ENCODE results near the gene UTS2B. TPM values are rescaled to one million over a fixed set of nuclear protein-coding genes. Genes with fewer than 3 reads are reported as not detected.

The UTS2B gene, protein sequence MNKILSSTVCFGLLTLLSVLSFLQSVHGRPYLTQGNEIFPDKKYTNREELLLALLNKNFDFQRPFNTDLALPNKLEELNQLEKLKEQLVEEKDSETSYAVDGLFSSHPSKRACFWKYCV
- total RNA-seq (10 to 100 TPM in 1 of 2 donors, 1 to 10 TPM in 1; 1.5 to 18.5 TPM), polyA plus RNA-seq (ENCODE audit: insufficient read length in 2 of 2) (10 to 100 TPM in 1 of 2 donors, 1 to 10 TPM in 1; 3.0 to 11.6 TPM)
- long read RNA-seq, donor 1, partial matches to known transcripts = 69 of 77 reads
- long read RNA-seq, donor 1, other reads (novel, unspliced or antisense) = 0 of 77 reads
- long read RNA-seq, donor 2 = 0 reads
- long read RNA-seq, donor 3 = 0 reads
- long read RNA-seq, donor 4 = 0 reads

DNA sequence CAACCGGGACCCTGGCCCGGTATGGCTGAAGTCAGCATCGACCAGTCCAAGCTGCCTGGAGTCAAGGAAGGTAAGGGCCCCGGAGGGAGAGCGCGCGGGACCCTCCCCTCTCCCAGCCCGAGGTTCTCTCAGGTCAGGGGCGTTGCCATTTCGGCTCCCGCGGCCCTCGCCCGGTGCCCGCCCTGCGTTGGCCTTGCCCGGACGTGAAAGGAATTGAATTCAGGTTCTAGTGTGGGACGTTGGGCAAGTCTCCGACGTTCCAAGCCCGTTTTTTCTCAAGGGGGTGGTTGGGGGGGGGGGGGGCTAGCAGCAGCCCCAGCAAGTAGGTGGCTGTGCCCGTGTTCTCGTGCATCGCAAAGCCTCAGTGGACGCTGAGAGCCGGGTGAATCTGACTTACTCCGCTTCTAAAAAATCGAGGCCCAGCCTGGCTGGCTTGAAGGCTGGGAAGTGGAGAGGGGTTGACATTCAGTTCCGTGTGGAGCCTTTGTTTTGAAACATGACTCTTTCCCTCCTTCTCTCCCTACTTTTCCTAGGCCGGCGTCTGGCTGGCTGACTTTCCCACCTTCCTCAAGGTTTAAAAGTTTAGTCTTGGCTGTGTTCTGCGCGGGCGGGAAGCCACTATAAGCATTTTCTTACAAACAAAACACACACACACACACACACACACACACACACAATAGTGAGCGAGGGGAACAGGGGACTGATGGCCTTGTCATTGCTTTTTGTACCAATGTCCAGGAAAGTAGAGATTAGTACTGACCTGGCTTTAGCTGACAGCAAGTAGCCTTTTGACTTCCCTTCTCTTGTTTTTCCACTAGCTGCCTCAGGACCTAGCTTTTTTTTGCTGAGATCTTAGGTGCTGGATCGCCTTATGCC lies at the start of gene UTS2B:
Gene UTS2B (minus strand): TSS at position 873 of the 876 bp plus-strand sequence. CDS start 48,337 bp downstream, outside the sequence.
- peak in 5 of 6 donors; percentile 35 to 79 (median 58) for DNase-seq (ENCODE audit: low read depth in 4 of 6, low spot score in 6 of 6)
- H3K4me1 ChIP-seq (ENCODE audit: control insufficient read depth, insufficient read depth, low read length) = peaks cover 3% of the 10 kb centered on the region
- 0% methylated on average over 27 of the region's 37 CpGs for WGBS (ENCODE audit: insufficient coverage)

DNA sequence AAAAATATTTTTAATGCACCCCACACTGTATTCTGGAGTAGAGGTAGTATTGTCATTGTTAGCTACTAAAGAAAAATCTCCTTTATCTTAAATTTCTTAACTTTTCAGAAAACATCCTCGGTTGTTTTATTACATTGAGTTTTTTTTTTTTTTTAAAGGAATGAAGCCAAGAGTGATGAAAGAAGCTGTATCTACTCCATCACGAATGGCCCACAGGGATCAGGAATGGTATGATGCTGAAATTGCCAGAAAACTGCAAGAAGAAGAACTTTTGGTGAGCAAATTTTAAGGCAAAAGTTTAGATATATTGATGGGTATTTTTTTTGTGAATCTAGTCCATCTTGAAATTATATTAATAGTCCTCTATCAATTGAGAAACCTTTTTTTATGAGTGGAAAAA lies 49.7 kb upstream of the UTS2B start:
- Histone ChIP-seq H3K9me3 (ENCODE audit: control insufficient read depth, insufficient read depth, low read length) (no peaks in the 10 kb centered on the region), H3K27ac (ENCODE audit: low read depth, low read length) (no peak overlapping the region), H3K4me3 (ENCODE audit: low read depth, low read length) (no peak overlapping the region), H3K27me3 (ENCODE audit: control insufficient read depth, insufficient read depth, low read length) (no peaks in the 10 kb centered on the region), H3K36me3 (ENCODE audit: control insufficient read depth, insufficient read depth, low read length) (peaks cover 5% of the 10 kb centered on the region), H3K4me1 (ENCODE audit: control insufficient read depth, insufficient read depth, low read length) (no peaks in the 10 kb centered on the region)
- no peak for DNase-seq (ENCODE audit: low read depth in 4 of 6, low spot score in 6 of 6)
- no CpG with 5 or more reads among the region's 2 CpGs for WGBS (ENCODE audit: insufficient coverage)

More for the DNA sequence above, at the start of gene UTS2B:
- Histone ChIP-seq H3K27me3 (ENCODE audit: control insufficient read depth, insufficient read depth, low read length) (no peaks in the 10 kb centered on the region), H3K36me3 (ENCODE audit: control insufficient read depth, insufficient read depth, low read length) (no peaks in the 10 kb centered on the region), H3K9me3 (ENCODE audit: control insufficient read depth, insufficient read depth, low read length) (no peaks in the 10 kb centered on the region), H3K27ac (ENCODE audit: low read depth, low read length) (peak within 1 kb of the TSS; percentile 89), H3K4me3 (ENCODE audit: low read depth, low read length) (peak within 1 kb of the TSS; percentile 83)

DNA sequence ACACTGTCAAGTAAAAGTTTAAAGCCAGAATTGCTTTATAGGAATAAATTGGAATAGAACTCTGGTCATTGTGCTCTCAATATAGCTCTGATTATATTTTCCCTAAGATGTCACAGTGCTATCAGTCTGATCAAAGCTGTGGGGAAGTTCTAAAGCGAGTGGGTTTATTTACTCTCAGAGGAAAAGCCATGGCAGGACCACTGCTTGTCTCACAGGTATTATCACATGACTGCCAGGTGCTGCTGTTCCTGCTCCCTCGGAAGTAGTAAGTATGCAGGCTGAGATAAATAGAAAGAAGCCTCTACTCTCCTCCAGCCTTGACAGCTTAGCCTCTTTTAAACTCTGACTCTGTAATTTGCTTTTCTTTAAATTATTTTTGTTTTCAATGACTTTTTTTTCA lies 49.1 kb upstream of the UTS2B start:
- no peak overlapping the region for H3K4me3 ChIP-seq (ENCODE audit: low read depth, low read length)
- H3K4me1 ChIP-seq (ENCODE audit: control insufficient read depth, insufficient read depth, low read length) = no peaks in the 10 kb centered on the region
- H3K27ac ChIP-seq (ENCODE audit: low read depth, low read length) = no peak overlapping the region
- no peak for DNase-seq (ENCODE audit: low read depth in 4 of 6, low spot score in 6 of 6)
- peaks cover 5% of the 10 kb centered on the region for H3K36me3 ChIP-seq (ENCODE audit: control insufficient read depth, insufficient read depth, low read length)
- no peaks in the 10 kb centered on the region for H3K9me3 ChIP-seq (ENCODE audit: control insufficient read depth, insufficient read depth, low read length)
- WGBS (ENCODE audit: insufficient coverage) = 80% methylated on average over 1 of the region's 2 CpGs
- no peaks in the 10 kb centered on the region for H3K27me3 ChIP-seq (ENCODE audit: control insufficient read depth, insufficient read depth, low read length)

DNA sequence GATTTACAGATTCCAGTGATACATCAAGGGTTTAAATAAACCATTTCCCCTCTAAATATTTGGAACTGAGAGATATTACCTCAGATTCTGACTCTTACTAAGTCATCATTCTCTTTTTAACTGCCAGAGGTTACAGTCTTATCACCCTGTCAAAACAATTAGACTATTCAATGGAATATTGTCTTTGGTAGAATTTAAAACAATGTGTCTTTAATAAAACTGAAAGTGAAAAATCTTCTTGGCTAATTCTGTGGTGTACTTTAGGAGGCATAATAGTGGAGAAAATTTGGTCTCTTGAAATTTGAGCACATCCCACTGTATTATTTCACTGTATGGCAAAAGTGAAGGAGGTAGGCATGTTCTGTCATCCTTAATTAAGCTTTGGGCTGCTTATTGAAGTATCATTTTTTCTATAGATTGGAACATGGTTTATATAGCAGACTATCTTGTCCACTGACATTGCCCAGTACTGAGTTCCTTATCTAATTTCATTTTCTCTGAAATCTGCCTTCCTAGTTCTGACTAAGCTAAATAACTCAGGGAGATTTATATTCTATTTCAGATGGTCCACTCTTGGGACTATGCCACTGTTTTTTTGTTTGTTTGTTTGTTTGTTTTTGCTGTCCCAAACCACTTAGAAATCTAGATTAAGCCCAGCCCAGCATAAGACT lies 48.0 kb upstream of the UTS2B start:
- no peaks in the 10 kb centered on the region for H3K4me1 ChIP-seq (ENCODE audit: control insufficient read depth, insufficient read depth, low read length)
- no peak overlapping the region for H3K4me3 ChIP-seq (ENCODE audit: low read depth, low read length)
- H3K36me3 ChIP-seq (ENCODE audit: control insufficient read depth, insufficient read depth, low read length) = peaks cover 5% of the 10 kb centered on the region
- no peak overlapping the region for H3K27ac ChIP-seq (ENCODE audit: low read depth, low read length)
- no peaks in the 10 kb centered on the region for H3K9me3 ChIP-seq (ENCODE audit: control insufficient read depth, insufficient read depth, low read length)
- no peak for DNase-seq (ENCODE audit: low read depth in 4 of 6, low spot score in 6 of 6)
- H3K27me3 ChIP-seq (ENCODE audit: control insufficient read depth, insufficient read depth, low read length) = no peaks in the 10 kb centered on the region

DNA sequence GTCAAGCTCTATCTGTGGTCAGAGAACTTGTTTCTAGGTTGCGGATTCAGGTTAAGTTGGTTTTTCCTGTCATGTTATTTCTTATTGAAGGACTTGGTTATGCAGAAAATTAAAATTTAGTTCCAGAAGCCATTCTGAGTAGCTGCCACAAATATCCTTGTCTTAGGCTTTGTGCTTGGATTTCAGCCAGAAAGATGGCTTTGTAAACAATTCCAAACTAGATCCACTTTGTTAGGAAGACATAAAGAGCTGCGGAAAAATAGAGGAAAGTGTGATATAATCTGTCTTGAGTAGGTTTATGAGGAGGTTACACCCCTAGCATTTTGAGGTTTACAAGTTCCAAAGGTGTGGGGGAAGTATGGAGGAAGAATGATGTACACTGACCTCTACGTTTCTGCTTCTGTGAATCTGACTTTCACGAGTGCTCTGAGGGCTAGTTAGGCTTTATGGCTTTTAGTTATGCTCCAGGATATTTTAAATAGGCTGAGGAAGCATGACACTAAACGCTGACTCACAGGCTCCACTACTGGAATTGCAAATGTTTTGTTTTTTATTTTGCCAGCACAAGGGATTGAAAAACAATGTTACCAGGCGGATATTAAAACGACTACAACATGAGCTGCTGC lies 46.3 kb upstream of the UTS2B start:
- peak in 1 of 6 donors; percentile 60 for DNase-seq (ENCODE audit: low read depth in 4 of 6, low spot score in 6 of 6)
- H3K9me3 ChIP-seq (ENCODE audit: control insufficient read depth, insufficient read depth, low read length) = no peaks in the 10 kb centered on the region
- peaks cover 4% of the 10 kb centered on the region for H3K36me3 ChIP-seq (ENCODE audit: control insufficient read depth, insufficient read depth, low read length)
- H3K4me1 ChIP-seq (ENCODE audit: control insufficient read depth, insufficient read depth, low read length) = no peaks in the 10 kb centered on the region
- H3K4me3 ChIP-seq (ENCODE audit: low read depth, low read length) = no peak overlapping the region
- 47% methylated on average over 4 of the region's 7 CpGs for WGBS (ENCODE audit: insufficient coverage)
- H3K27ac ChIP-seq (ENCODE audit: low read depth, low read length) = no peak overlapping the region
- no peaks in the 10 kb centered on the region for H3K27me3 ChIP-seq (ENCODE audit: control insufficient read depth, insufficient read depth, low read length)

DNA sequence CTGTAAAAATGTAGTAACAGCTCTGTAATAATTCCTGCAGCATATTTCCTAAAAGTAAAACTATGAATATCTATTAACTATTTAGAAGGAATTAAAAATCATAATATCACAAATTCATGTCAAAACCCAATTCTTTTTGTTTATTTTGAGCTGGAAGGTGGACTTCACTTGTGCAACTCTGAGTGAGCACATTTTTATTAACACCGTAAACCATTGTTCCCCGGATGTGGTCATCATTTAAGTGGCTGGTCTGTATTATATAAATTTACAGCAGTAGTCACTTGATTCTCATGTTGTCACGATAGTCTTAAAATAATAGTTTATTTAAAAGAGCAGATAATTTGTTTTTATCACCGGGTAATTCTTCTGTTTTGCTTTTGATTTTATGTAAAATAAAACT lies 43.0 kb upstream of the UTS2B start:
- Histone ChIP-seq H3K36me3 (ENCODE audit: control insufficient read depth, insufficient read depth, low read length) (peaks cover 4% of the 10 kb centered on the region), H3K27me3 (ENCODE audit: control insufficient read depth, insufficient read depth, low read length) (no peaks in the 10 kb centered on the region), H3K27ac (ENCODE audit: low read depth, low read length) (no peak overlapping the region), H3K9me3 (ENCODE audit: control insufficient read depth, insufficient read depth, low read length) (no peaks in the 10 kb centered on the region), H3K4me3 (ENCODE audit: low read depth, low read length) (no peak overlapping the region), H3K4me1 (ENCODE audit: control insufficient read depth, insufficient read depth, low read length) (no peaks in the 10 kb centered on the region)
- no CpG with 5 or more reads among the region's 4 CpGs for WGBS (ENCODE audit: insufficient coverage)
- no peak for DNase-seq (ENCODE audit: low read depth in 4 of 6, low spot score in 6 of 6)

DNA sequence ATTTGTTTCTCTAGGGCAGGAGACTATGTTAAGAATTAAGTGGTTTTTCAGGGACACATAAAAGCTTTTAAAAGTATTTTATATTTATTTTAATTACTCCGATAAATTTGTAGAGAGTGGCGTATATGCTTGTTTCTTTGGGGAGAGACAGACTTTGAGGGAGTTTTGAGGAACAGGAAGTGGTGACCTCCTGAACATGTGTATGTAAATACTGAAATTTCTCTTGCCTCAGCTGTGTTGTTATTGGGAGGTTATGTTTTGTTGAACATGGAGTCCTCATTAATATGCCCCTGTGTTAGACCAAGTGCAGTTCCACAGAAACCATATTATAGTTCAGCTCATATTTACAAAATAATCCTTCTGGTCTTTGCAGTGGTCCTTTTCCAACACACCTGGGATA lies 41.8 kb upstream of the UTS2B start:
- Histone ChIP-seq H3K27ac (ENCODE audit: low read depth, low read length) (no peak overlapping the region), H3K9me3 (ENCODE audit: control insufficient read depth, insufficient read depth, low read length) (no peaks in the 10 kb centered on the region), H3K27me3 (ENCODE audit: control insufficient read depth, insufficient read depth, low read length) (no peaks in the 10 kb centered on the region), H3K36me3 (ENCODE audit: control insufficient read depth, insufficient read depth, low read length) (peaks cover 4% of the 10 kb centered on the region), H3K4me3 (ENCODE audit: low read depth, low read length) (no peak overlapping the region), H3K4me1 (ENCODE audit: control insufficient read depth, insufficient read depth, low read length) (no peaks in the 10 kb centered on the region)
- 100% methylated on average over 2 of the region's 2 CpGs for WGBS (ENCODE audit: insufficient coverage)
- no peak for DNase-seq (ENCODE audit: low read depth in 4 of 6, low spot score in 6 of 6)

DNA sequence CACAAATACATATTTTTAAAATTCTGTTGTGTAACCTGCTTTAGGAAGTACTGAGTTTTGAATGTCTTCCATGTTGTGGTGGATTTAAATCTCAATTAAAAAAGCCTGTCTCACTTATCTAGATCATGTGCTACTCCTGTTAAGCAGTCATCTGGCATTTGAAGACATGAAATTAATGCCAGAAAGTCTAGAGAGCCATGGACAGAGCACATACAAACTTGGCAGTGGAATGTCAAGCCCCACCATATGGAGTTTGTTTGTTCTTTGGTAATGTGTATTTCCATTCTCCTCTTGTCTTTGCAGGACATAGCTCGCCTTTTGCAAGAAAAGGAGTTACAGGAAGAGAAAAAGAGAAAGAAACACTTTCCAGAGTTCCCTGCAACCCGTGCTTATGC lies 39.3 kb upstream of the UTS2B start:
- no peak overlapping the region for H3K4me3 ChIP-seq (ENCODE audit: low read depth, low read length)
- no peaks in the 10 kb centered on the region for H3K4me1 ChIP-seq (ENCODE audit: control insufficient read depth, insufficient read depth, low read length)
- H3K9me3 ChIP-seq (ENCODE audit: control insufficient read depth, insufficient read depth, low read length) = no peaks in the 10 kb centered on the region
- H3K27ac ChIP-seq (ENCODE audit: low read depth, low read length) = no peak overlapping the region
- no peaks in the 10 kb centered on the region for H3K27me3 ChIP-seq (ENCODE audit: control insufficient read depth, insufficient read depth, low read length)
- H3K36me3 ChIP-seq (ENCODE audit: control insufficient read depth, insufficient read depth, low read length) = peaks cover 4% of the 10 kb centered on the region
- no CpG with 5 or more reads among the region's 2 CpGs for WGBS (ENCODE audit: insufficient coverage)
- DNase-seq (ENCODE audit: low read depth in 4 of 6, low spot score in 6 of 6) = no peak

Data from spinal cord (tissue), 10 donors.